ENCODE results near the gene MAGOHB.

DNA sequence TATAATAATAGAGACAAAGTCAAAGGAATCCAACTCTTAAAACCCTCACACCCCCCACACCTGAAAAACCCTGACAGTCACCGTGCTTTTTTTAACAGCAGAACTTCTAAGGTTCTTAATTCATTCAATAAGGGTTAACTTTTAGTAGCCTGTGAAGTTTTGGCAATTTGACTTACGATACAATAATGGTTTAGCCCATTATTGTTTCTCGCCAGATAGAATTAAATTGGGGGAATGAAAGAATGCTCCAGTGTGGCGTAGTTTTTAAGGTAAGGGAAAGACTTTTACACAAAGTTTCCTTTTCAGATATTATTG, 604 bp upstream of the MAGOHB start:
- no peak for TF ChIP-seq GABPA (IDR thresholded peaks at IDR 0.05; ENCODE audit: low read depth)
- TF ChIP-seq, protein P1, sequence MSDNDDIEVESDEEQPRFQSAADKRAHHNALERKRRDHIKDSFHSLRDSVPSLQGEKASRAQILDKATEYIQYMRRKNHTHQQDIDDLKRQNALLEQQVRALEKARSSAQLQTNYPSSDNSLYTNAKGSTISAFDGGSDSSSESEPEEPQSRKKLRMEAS (IDR thresholded peaks at IDR 0.05; ENCODE audit: low read depth), result no peak
- no peak for TF ChIP-seq NRF1 (IDR thresholded peaks at IDR 0.05; ENCODE audit: low read depth, low read length)
- no peak for TF ChIP-seq CTCF (IDR thresholded peaks at IDR 0.05)
- no peak for TF ChIP-seq EP300 (IDR thresholded peaks at IDR 0.05; ENCODE audit: borderline replicate concordance in 1 of 2, low read depth in 1 of 2, low read length in 1 of 2)
- no peak for TF ChIP-seq TCF12 (IDR thresholded peaks at IDR 0.05)

All from SK-N-SH (cell line).